NK-92 treated with Interleukin-12 subunit alpha and Interleukin-12 subunit beta, amount 100 ng/mL, for 24 hours (cell line): Measurements from ENCODE around the gene RB1.
"Not testable (repeated sequence)": the region's sequence is repeated elsewhere in the genome, so short reads cannot be mapped to it uniquely, and the experiment has no call there.

Experiments
- DNase-seq: peaks from one replicate; lab custom pipeline; 2025; lab: John Stamatoyannopoulos, UW

RB1 gene

GRCh38 chr13:48448959-48449614, 145.5 kb downstream of the RB1 start:
- no peak for DNase-seq

GRCh38 chr13:48449656-48450055, 146.1 kb downstream of the RB1 start:
- DNase-seq = no peak

DNA sequence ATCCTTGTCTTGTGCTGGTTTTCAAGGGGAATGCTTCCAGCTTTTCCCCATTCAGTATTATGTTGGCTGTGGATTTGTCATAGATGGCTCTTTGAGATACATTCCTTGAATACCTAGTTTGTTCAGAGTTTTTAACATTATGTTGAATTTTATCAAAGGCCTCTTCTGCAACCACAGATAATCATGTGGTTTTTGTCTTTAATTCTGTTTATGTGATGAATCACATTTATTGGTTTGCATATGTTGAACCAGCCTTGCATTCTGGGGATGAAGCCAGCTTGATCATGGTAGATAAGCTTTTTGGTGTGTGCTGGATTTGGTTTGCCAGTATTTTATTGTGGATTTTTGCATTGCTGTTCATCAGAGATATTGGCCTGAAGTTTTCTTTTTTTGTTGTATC, 147.6 kb downstream of the RB1 start:
- not testable (repeated sequence) for DNase-seq

GRCh38 chr13:48456546-48456945, 153.0 kb downstream of the RB1 start:
- DNase-seq = no peak

GRCh38 chr13:48457578-48458242, 154.2 kb downstream of the RB1 start:
- no peak for DNase-seq

DNA sequence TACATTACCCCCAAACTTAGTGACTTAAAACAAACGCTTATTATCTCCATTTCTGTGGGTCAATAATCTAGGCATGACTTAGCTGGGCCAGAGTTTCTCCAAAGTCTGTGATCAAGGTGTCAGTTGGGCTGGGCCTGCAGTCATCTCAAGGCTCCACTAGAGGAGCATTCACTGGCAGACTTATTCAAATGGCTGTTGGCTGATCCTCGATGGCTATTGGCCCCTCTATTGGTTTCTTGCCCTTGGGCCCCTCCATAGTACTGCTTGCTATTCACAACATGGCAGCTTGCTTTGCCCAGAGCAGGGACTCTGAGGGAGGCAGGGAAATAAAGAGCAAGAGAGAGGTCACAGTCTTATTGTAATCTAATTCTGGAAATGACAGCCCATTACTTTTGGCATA, 171.7 kb downstream of the RB1 start:
- DNase-seq = no peak

GRCh38 chr13:48476215-48476614, 172.7 kb downstream of the RB1 start:
- DNase-seq = no peak

DNA sequence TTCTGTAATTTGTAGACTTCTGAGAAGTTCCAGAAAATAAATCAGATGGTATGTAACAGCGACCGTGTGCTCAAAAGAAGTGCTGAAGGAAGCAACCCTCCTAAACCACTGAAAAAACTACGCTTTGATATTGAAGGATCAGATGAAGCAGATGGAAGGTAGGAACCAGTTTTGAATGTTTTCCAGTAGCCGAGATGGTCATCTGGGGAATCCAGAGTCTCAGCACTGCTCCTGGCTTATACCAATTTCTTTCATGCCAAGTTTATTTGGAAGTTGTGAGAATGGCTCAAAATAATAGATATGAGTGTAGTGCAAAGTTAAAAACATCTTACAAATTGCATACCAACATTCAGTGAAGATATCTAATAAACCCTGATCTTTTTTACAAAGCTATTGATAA, 173.1 kb downstream of the RB1 start:
- no peak for DNase-seq

GRCh38 chr13:48477191-48477855, 173.8 kb downstream of the RB1 start:
- DNase-seq = no peak

GRCh38 chr13:48478391-48478790, 174.8 kb downstream of the RB1 start:
- no peak for DNase-seq

DNA sequence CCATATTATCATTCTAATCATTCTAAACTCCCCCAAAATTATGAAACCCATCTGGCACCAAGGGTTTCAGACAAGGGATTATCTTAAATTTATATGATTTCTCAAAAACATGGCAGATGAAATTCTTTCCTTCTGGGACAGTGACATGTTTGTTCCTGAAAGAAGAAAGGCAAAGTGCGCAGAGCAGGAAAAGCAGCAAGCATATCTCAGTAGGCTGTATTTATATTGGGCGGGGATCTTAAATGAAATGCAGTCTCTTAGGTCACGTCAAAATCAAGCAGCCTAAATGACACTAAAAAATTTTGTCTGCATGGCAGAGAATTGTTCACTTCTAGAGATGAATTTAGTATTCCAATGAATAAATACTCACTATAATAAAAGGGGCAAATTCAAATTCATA, 180.0 kb downstream of the RB1 start:
- DNase-seq = no peak

- no peak for DNase-seq
Observed at GRCh38 chr13:48485432-48485831, 181.9 kb downstream of the RB1 start.

GRCh38 chr13:48486362-48486761, 182.8 kb downstream of the RB1 start:
- no peak for DNase-seq

- no peak for DNase-seq
Observed at GRCh38 chr13:48486836-48487235, 183.3 kb downstream of the RB1 start.

DNA sequence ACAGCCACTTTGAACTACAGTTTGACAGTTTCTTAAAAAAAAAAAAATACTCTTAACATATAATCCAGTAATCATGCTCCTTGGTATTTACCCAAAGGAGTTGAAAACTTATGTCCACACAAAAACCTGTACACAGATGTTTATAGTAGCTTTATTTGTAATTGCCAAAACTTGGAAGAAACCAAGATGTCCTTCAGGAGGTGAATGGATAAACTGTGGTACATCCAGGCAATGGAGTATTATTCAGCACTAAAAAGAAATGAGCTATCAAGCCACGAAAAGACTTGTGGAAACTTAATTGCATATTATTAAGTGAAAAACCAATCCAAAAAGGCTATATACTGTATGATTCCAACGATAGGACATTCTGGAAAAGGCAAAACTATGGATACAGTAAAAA, 184.4 kb downstream of the RB1 start:
- no peak for DNase-seq

- no peak for DNase-seq
Observed at GRCh38 chr13:48488995-48489394, 185.4 kb downstream of the RB1 start.

- DNase-seq = no peak
Observed at GRCh38 chr13:48489666-48490065, 186.1 kb downstream of the RB1 start.

GRCh38 chr13:48490241-48490640, 186.7 kb downstream of the RB1 start:
- no peak for DNase-seq

DNA sequence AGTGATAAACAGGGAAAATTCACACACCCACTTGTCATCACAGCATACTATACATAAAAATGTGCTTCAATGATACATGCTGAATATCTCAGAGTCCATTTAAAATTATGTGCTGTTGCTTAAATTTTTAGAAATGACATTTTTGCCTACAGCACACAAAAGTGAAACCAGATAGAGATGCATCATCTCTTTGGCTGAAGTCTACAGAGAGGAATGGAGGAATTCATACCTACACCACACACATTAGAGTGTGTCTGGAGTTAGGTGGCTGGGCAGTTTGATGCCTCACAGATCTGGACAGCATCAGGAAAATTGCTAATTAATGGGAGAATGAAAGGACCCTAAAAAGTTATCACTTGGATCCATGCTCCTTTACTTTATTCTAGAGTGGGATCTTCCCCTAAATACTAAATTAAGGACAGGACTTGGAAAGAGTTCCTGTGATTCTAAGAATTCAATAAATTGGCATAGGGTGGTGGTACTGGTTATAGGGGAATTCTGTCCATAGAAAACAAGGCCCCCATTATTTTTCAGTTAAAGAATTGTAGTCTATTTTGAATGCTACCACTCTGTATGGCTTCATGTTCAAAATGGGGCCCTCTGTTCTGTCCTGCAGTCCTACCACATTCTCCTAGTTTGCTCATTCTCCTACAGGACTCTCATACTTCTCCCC, 188.0 kb downstream of the RB1 start:
- DNase-seq = no peak

DNA sequence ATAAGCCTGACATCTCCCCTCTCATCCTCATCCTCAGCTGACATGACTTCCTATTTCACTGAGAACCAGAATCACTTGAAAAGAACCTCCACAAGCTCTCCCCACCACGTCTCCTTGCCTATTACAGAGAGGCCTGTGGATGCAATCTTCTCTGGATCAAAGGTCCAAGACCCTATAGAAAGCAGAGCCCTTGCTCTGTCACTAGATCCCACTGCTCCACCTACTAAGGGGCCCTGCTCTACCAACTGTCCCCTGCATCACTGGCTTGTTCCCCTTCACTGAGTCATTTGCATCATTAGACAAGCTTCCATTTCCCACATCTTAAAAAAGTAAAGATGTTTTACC, 188.5 kb downstream of the RB1 start:
- no peak for DNase-seq

DNA sequence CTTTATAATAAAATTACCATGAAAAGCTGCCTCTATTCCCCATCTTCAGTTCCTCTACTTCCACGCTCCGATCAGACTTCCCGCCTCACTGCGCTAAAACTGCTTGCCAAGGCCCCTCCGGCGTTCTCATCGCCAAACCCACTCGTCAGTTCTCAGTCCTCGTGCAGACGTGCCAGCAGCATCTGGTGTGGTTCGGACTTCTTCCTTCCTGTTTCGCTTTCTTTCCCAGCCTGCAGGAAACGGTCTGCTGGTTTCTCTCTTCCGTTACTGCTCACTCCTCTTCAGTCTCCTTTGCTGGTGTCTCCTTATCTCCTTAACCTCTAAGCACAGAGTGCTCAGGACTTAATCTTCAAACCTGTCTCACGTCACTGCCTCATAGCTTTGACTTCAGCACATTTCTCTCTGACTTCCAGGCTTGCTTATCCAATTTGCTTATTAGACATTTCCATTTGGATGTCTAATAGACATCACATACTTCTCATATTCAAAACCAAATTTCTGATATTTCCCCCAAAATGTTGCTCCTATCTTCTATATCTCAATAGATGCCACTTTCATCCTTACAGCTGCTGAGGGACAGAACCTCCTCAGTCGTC, 189.0 kb downstream of the RB1 start:
- peak; percentile 73 for DNase-seq

- DNase-seq = no peak
Observed at GRCh38 chr13:48493066-48493765, 189.7 kb downstream of the RB1 start.
